Activated CD4-positive, alpha-beta T cell treated with anti-CD3 and anti-CD28 coated beads, Interleukin-2, Interleukin-6, amounts not matched to agents 100 ng/mL and 50 ng/mL, durations not matched to agents 16 hours and 8 hours (primary cell): ENCODE data around the gene TBC1D1.

Experiments used
- DNase-seq: peaks from one replicate; pipeline ENCODE4 v3.0.0-alpha.2; 2020

The TBC1D1 gene

GRCh38 chr4:37928426-37929416 is 37.8 kb downstream of the TBC1D1 start:
- DNase-seq, result peak; percentile 47

- DNase-seq, result no peak
These were observed 43.2 kb downstream of the TBC1D1 start for GRCh38 chr4:37934096-37934495.

DNA sequence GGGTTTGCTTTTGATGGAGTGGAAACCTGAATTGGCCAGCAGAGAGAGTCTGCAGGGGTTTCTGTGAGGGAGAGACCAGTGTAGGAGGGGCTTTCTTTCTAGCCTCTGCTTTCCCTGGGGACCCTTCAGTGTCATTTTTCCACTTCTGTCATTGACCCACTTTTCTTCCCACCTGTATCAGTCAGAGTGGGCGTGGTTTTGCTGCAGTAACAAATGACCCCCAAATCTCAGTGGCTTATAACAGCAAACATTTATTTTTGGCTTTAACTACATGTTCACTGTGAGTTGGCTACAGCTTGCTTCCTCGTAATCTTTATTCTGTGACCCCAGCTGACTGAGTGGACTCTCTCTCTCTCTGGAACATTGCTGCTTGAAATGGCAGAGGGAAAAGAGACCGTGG is 43.7 kb downstream of the TBC1D1 start:
- DNase-seq, result no peak

- DNase-seq, result no peak
These were observed 44.1 kb downstream of the TBC1D1 start for GRCh38 chr4:37935026-37935425.

GRCh38 chr4:37936889-37937498 is 46.1 kb downstream of the TBC1D1 start:
- no peak for DNase-seq

GRCh38 chr4:37938208-37938607 is 47.3 kb downstream of the TBC1D1 start:
- no peak for DNase-seq

DNA sequence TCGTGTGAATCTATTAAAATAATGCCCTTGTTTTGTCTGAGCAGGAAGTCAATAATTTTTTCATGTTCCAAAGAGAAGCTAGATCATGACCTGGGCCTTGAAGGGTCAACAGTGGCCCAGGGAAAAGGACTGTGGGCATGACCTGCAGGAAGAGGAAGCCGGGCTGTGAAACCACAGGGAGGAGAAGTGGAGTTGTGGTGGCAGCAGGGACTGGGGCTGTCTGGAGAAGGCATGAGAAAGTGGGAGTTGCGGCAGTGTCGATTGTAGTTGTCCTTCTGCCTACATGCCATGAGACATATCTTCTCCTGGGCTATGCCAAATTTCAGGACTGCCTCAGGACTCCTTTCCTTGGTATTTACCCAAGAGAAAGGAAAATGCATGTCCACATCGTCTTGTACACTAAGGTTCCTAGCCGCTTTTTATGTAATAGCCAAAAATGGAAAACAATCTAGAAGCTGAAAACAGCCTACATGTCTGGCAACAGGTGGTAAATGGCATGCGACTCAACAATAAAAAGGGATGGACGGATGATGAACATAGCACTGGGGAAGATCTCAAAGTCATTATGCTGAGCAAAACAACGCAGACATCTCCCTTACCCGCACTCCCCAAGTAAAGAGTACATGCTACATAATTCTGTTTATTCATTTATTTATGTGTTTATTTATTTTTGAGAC is 55.8 kb downstream of the TBC1D1 start:
- no peak for DNase-seq

DNA sequence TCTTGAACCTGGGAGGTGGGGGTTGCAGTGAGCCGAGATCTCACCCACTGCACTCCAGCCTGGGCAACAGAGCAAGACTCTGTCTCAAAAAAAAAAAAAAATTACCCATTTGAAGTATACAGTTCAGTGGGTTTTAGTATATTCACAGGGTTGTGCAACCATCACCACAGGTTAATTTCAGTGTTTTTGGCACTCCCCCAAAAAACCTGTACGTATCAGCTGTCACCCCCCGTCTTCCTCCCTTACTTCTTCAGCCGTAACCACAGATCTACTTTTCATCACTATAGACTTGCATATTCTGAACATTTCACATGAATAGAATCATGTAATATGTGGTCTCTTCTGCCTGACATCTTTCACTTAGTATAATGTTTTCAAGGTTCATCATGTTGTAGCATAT is 57.7 kb downstream of the TBC1D1 start:
- DNase-seq, result no peak

- DNase-seq, result no peak
These were observed 58.9 kb downstream of the TBC1D1 start for GRCh38 chr4:37949636-37950426.

DNA sequence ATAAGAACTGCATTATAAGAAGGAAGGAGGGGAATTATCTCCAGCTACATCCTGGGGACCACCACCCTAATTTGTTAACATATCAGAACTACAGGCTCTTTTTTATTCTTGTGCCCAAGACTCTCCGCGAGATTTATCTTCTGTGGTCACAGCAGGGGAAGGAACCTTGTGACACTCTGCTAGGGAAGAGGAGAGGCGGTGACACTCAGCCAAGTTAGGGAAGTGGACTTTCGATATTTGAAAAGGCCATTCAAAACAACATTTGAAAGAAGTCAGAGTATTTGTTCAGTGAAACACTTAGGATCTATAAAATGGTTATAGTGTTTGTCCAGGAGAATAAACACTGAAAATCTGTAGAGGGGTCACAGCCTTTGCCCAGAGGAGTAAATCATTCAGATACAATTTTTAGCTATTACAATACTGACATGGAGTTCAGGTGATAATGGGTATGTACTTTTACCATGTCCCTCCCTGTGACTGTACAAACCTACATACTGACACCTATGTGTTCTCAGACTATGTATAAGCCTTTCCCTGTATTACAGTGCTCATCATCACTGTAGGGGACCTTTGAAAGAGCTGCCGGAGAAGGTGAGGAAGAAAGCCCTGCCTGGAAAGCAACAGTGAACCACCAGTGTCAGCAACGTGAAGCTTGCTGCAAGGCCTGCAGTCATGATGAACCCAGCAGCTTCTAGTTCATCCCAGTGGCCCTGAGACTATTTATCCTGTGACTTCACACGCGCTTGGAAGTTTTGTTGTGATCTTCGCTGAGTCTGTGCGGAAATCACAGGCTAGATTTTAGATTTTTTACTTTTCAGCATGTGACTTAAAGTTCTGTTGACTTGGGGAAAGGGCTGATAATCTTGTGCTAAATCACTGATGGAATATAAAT is 60.8 kb downstream of the TBC1D1 start:
- no peak for DNase-seq

DNA sequence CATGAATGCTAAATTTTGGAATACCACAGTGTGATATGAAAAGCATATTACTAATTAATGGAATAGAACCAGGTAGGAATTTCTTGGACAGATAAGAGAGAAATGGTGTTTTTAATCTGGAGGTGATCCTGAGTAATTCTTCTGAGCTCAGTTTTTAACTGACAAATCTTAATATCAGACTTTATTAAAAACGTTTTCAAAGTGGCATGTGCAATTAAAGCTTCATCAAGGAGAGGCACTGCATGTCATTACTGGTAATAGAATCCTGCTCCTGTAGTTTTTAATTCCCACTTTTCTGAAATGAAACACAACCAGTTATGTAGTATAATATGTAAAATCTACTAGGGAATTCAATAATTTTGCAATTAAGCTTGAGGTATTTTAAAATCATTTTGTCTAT is 62.3 kb downstream of the TBC1D1 start:
- no peak for DNase-seq

DNA sequence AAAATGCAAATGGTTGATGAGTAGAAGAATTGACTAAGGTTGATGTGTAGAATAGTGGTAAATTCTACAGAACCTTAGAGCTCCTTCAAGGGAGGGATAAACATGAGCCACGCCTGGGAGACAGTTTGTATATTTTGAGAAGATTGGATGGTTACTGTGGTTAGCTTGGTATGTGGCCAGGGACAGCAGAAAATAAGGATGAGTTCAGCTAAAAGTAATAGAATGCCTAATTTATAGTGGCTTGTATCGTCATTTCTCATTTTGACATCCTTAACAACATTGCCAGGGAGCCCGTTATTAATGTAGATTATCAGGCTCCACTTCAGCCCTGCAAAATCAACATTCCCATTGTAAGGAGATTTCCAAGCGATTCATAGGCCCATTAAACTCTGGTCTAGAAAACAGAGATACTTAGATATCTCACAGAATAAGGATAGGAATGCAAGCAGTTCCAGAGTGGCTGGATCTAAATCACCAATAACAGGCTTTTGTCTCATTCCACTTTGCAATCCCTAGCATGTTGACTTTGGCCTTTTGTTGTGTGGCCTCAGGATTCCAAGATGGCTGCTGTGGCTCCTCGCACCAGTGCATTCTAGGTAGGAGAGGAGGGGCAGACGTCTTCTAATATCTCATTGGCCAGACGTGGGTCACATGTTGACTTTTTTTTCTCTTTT is 62.9 kb downstream of the TBC1D1 start:
- no peak for DNase-seq

GRCh38 chr4:37956941-37957340 is 66.1 kb downstream of the TBC1D1 start:
- DNase-seq, result no peak

- DNase-seq, result no peak
These were observed 68.0 kb downstream of the TBC1D1 start for GRCh38 chr4:37958932-37959331.

DNA sequence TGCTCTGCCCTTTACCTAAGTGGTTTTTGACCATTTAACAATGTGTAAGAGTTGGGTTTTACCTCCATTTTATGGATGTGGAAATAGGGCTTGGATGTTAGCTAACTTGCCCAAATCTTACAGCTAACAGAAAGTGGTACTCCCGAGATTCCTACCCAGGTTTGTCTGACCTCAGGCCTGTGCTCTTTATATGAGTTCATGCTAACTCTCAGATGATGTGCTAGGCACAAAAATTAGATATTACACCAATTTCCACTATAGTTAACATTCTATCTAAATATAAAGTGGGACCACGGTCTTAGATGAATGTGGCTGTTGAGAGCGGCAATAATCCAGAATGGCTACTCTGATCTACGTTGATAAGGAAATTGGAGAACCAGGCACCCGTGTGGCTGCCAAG is 69.2 kb downstream of the TBC1D1 start, which contains the start of gene PTTG2:
PTTG2 (plus strand) TSS at position 301 of the 400 bp plus-strand sequence; CDS start at position 338, 37 bp downstream.
- no peak for DNase-seq

DNA sequence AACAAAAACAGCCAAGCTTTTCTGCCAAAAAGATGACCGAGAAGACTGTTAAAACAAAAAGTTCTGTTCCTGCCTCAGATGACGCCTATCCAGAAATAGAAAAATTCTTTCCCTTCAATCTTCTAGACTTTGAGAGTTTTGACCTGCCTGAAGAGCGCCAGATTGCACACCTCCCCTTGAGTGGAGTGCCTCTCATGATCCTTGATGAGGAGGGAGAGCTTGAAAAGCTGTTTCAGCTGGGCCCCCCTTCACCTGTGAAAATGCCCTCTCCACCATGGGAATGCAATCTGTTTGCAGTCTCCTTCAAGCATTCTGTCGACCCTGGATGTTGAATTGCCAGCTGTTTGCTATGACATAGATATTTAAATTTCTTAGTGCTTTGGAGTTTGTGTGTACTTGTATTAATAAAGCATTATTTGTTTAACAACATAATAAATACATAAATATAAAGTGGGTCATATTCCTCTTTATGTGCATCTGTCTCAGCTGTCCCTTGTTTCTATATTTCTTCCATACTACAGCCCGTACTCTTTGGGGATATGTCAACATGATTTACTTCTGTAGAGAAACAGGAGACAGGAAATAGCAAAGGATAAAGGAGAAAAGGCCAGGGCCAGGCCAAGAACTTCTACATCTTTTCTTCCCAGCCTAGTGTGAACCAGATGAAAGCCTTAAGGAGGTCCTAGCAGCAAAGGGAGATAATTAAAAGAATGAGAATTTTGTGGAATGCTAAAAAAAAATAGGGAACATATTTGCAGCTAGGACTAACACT is 70.0 kb downstream of the TBC1D1 start:
- no peak for DNase-seq

DNA sequence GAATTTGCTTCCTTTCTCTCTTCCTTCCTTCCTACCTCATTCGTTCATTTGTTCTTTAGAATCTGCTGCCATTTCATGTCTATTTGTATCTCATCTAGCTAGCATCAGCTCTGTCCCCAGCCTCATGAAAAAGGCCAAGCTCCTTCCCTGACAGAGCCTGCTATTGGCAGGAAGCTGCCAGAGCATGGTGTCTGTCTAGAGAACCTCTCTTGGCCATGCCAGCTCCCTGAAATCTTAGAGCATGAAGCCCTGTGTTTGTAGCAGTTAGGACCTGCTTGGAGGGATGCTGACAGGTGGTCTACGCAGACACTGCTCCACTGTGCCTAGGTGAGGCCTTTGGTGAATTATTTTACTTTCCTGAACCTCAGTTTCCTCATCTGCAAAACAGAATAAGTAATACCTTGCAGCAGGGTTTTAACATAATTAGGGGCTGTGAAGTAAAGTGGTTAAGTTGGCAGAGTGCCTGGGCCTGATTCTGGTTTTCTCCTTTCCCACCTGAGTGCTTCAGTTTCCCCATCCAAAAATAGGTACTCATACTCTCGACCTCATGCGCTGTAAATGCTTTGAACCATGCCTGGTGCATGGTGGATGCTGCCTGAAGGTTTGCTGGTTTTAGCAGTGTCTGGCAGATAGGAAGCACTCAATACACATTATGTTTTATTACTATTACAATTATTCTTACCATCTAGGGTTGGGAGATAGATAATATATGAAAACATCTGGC is 74.0 kb downstream of the TBC1D1 start:
- DNase-seq, result no peak

GRCh38 chr4:37966044-37966443 is 75.2 kb downstream of the TBC1D1 start:
- no peak for DNase-seq

DNA sequence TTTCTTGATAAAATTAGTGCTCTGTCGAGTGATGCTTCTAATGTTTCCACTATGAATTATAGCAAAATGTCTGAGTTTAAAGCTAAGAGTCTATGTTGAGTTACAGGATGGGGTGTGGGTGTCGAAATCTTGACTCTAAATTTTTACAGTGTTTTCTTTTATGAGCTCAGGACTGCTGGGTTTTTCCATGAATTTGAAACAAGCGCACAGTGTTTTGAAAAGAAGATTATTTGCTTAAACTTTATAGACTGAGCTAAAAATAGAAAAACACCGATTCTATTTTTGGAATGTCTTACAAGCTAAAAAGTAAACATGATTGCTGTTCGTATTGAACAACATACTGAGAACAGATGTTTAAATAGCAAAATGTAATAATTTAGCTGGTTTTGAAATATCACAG is 76.9 kb downstream of the TBC1D1 start:
- no peak for DNase-seq

DNA sequence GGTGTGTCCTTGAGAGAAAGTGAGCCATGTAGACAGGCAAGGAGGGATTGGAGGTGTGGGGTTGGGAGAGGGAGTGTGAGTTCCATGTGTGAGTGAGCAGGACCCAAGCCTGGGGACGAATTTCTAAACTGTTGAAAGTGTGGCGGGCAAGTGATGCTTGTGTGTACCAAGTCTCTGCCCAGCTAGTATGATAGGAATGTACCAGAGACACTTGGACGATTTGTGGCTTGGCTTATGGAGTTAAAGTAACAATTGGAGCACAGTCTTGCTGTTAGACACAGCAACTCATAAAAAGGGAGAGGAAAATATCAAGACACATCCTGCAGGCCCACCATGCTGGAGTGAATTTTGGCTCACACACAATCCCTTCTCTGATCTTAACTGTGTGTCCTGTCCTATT is 77.9 kb downstream of the TBC1D1 start:
- DNase-seq, result no peak
